HG03460 (cell line): ENCODE measurements around the gene XPR1.
A peak's percentile ranks its signal among the peaks of the same experiment; 100 is the strongest.

ENCODE experiments used
- ATAC-seq: cut with Tn5 transposase; IDR thresholded peaks from one replicate; pipeline ENCODE4 v1.9.1; 2021; ENCODE audit not compliant: unreplicated experiment

The XPR1 gene

DNA sequence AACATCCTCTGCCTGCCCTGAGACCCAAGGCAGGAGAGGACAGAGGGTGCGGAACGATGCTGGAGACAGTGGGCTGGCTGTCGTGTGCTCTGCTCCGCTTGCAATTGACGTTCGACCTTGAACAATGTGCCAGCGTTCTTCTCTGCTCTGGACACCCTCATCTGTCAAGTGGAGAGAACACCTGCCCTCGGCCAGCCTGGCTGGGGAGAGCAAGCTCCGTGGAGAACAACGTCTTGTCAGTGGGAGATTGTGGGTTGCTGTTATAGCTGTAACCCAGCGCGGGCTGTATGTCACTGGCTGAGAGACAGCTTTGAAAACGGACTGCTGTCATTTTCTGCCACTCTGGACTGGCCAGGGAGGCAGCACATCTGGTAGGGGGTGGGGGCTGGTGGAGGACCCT is 295.5 kb downstream of the XPR1 start:
- ATAC-seq: no peak

DNA sequence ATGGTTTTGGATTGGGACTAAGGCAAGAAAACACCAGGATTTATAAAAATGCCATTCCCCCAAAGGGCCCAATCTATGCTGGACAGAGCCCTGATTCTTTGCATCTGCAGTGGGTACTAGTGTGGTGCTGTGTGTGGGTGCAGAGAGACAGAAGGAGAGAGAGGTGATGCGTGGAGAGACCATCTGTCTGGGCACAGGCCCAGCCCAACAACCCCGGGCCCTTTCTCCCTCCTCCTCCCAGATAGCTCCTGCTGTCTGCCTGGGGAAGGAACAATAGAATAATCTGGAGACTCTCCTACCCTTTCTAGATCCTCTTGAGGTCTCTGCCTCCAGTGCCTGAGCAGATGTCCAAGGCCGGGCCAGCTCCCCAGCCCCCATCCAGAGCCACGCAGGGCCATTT is 296.0 kb downstream of the XPR1 start:
- ATAC-seq: no peak

DNA sequence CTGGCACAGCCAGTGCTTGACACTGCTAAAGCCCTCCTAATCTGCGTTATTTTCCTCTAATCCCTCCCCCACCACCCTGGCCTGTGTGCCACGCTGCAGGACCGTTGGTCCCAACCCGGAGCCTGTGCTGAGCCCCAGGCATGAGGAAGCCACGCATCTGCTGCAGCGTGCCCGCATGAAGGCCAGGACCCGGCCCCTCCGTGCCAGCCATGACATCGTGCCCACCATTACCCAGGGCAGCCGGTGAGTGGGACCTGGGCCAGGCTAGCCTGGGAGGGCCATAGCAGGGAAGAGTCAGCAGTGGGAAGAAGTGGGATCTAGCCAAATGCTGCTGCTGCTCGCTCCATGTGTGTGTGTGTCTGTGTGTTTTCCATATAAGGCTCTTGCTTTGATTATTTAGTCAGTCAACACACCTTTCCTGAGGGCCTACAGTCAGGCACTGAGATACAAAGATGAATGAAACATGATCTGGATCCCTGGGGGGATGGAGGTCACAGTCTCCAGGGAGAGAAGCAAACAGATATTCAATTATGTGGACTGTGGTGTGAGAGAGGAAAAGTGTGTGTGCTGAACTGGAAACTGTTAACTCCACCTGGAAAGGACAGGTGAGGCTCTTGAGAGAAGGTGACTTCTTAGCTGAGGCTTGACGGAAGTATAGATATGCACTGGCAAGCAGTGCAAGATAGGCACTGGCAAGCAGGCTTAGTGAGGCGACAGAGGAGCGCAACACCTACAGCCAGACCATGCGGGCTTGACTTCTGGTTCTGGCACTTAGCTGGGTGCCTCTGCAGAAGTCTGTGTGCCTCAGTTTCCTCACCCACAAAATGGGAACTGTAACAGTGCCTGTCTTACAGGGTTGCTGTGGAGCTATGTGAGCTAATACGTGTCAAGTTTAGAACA is 296.8 kb downstream of the XPR1 start:
- no peak for ATAC-seq

DNA sequence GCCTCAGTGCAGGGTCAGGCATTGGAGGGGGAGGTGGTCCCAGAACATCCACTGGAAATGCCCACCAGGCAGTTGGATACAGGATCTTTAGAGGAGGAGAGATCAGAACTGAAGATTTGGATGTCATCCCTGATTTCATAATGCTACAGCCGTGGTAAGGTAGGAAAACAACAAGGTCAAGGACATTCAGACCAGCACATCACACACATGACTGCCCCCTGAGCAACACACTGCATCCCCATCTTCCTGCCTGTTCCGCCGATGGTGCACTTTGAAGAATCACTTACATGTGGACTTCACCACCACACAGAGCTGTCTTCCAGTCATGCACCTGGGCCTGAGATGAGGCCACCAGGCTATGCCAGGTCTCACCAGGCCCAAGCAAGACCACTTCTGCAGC is 297.6 kb downstream of the XPR1 start:
- ATAC-seq: no peak

DNA sequence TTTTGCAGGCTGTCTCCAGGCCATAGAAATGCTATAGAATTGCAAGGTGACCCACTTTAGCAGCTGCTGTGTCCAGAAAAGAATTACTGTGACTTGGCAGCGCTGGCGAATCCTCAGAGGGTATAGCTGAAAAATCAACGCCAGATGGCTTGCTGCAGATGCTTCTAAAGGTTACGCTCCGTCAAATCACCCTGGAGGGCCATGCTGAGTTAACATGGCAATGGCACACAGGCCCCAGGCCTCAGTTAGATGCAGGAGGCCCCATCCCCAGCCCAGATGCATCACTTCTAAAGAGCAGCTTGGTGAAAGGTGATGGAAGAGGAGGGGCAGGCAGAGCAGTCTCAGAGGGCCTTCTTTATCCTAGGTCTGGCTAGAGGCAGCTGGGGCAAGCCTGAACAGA is 298.9 kb downstream of the XPR1 start:
- no peak for ATAC-seq

DNA sequence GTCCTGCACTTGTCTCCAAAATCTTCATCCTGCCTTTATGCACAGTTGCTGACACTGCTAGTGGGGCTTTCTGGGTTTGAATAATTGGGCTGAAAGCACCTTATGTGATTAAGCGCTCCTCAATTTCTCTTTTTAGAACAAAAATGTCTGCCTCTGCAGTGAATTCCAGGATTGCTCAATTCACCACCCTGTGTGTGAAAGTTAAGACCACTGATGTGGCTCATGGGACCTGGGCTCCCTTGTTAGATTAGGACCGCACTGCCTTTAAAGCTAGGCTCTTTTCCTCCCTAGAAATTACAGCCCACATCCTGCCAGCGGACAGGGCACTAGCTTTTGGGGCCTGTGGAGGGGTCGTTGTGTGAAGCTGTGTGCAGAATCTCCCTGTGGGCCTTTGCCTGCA is 299.7 kb downstream of the XPR1 start:
- ATAC-seq: no peak

DNA sequence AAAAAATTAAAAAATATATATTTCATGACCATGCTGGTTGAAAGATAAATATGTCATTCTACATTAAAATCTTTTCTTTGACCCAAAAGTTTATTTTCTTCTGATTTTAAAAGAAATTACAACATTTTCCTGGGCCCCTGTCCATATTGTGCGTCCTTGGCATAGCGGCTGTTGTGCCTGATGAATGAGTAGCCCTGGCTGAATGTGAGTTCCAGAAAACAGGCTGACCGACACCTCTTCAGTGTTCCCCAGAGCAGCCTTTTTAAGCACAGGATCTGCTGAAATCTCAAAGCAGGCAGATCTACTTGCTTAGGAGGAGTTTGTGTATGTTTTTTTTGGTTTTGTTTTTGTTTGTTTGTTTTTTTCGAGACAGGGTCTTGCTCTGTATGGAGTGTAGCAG is 300.6 kb downstream of the XPR1 start:
- no peak for ATAC-seq

DNA sequence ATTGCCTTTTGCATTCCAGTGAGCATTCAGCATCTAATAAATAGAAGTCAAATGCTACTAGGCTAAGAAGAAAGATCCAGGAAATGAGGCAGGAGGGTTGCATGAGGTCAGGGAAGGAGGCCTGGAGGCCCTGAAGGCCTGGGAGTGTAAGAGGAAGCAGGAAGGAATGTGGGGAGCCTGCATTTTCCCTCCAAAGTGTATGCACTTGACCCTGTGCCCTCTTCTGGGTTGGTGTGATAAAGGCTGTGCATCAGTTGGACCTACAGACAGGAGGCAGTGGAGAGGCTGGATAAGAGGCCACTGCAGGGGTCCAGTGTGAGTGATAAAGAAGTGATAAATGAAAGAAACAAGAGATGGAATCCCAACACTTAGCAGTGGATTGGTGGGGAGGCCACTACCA is 301.3 kb downstream of the XPR1 start:
- no peak for ATAC-seq

DNA sequence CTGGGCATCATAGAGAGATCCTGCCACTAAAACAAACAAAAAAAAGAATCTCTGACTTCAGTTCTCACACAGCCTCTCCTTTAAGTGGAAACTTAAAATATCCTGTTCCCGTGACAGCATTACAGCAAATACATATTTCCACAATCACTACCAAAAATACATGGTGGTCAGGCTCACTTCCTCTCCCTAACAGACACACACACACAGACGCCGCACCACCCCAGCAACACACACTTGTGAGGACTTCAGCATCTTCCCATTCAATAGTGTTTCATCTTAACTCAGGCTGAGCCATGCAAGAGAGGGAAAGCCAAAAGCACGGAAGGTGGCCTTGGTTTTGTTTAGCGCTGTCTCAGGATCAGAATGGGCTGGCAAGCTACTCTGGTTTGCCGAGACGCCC is 302.7 kb downstream of the XPR1 start:
- ATAC-seq: no peak

DNA sequence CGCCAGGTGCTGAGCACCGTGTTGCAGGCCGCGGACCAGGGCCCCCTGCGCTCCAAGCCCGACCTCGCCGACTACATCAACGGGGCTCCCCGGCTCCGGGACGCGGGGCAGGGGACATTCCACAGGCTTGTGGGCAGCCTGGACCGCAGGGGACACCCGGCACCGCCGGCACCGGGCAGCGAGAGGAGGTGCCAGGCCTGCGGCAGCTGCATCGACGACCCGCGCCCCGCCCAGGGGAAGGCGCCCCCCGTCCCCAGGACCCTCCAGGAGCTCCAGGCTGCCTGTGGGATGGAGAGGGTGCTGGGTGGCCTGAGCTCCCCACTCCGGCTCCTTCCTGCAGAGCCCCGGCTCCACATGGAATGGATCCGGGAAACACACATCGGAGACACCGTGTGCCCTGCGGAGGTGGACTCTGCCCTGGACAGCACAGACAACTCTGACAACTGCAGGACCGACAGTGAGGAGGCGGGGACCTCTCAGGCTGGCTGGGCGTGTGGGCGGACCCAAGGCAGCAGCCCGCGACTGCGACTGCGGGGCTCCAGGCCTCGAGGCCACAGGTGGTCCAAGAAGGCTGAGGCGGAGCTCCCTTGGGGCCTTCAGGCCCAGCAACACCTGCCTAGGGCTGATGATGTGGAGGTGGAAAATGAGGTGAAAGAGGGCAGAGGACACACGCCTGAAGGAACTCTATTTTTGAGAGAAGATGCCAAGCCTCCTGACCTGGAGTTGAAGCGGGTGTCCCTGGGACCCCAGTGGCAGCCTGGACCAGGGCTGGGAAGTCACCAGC is 303.7 kb downstream of the XPR1 start:
- ATAC-seq: peak; percentile 59

DNA sequence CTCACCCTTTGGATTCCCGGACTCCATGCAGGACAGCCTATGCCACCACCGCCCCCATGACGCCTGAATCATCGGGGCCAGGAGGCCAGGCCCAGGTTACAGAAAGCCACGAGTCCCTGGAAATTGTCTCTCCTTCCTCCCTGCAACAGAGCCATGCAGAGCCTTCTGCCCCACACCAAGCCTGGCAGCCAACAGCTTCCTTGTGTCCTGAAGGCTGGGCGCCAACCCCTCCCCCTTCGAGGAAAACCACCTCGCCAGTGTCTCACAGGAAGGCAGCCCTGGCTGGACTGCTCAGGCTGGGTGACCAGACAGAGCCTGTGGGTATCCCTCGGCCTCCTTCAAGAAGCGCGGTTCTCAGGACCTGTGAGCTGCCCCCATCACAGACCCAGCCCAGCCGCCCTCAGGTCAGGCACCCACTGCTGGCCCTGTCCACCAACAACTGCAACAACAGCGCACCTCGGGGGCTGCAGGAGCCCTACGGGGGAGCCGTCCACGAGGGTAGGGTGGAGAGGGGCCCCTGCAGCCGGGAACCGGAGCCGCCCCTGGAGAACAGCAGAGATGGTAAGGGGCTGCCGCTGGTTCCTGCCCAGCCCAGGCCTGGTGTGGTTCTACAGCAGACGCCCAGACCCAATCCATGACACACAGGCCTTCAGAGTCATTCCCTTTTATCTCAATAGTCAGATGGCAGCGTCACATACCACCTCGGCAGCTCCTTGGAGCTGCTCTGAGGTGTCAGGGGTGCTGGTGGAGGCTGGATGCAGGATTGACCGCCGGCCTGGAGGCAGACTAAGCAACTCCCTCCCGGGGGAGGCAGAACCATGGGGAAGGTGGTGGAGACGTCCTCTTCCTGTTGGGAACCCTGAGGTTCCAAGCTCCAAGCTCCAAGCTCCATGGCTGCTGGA is 304.5 kb downstream of the XPR1 start:
- ATAC-seq: no peak

DNA sequence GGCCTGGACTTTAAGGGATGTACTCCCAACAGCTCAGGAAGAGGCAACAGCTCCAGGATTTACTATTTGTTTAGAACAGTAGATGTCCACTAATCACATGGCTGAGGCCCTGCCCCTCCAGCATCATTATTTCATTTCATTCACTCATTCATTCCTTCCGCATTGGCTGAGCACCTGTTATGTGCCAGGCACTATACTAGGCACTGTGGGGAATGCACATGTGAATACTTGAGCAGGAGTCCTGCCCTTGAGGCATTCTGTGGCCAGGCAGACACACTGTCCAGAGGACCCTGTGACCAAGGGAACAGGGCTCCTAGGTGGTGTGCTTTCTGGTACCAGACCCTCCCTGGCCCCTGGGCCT is 305.2 kb downstream of the XPR1 start:
- no peak for ATAC-seq

DNA sequence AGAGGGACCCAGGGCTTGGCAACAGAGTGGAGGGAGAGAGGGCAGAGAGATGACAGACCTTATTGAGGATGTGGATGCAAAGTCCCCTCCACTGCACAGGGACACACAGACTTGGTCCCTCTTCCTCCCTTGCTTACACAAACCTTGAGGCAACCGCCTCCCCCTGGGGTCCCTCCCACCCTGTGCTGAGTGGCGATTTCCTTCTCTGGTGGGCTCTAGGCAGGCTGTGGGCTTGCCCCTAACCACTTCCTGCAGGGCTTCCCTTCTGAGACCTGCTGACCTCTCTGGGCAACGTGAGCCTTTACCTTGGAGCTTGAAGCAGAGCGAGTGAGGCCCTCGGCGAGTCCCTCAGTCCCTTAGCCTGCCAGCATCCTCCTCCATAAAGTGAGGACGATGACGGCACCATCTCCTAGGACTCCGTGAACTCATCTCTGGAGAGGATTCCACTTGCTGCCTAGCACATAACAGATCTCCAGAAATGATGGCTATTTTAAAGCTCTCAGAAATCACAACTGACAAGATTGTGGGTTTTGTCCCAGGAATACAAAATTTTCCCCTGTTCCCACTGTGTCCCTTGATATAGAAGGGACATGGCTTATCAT is 305.9 kb downstream of the XPR1 start:
- ATAC-seq: no peak

DNA sequence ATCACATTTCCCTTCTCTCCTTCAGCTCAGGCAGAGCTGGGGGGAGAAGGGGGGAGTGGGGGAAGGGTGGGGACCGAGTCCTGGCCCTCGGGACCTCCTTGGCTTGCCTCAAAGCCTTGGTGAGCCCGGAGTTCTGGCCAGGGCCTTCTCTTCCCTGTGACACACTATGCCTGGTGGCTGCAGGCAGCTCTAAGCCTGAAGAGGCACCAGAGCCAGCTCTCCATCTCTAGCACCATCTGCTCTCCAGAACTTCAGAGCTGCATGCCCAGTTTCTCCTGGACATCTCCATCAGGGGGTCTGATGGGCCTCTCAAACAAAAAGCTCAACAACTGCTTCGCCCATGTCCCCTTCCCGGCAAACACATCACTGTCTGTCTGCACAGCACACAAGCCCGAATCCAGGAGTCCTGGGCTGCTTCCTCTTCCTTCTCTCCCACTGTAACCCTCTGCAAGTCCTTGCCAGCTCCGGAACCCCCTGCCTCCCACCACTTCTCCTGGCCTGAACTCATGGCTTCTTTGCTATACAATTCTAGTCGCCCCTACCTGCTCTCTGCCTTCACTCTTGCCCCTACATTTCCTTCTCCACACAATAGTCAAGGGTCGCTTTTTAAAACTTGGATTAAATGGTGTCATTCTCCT is 307.4 kb downstream of the XPR1 start:
- ATAC-seq: no peak

DNA sequence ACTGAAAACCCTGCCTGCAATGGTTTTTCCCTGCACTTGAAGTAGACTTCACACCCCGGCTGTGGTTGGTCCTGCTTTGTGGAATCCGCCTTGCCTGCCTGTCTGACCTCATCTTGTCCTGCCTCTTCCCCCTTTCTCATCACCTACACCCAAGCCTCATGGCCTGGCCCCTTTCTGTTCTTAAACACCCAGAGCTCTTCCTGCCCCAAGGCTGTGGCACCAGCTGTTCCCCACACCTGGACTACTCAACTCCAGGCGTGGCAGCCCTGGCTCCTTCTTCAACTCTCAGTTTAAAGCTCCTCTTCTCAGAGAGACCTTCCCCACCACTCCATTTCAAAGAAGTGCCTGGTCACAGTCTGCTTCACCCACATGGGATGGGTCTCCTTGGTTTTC is 307.9 kb downstream of the XPR1 start:
- no peak for ATAC-seq
